GM12872 (cell line): ENCODE results near the gene DDX56.

ENCODE experiments used
- CTCF ChIP-seq: IDR thresholded peaks from 3 replicates; pipeline ENCODE4 v1.5.1; 2011; ENCODE audit warnings: low read depth, mild to moderate bottlenecking, low read length, moderate library complexity; ENCODE audit not compliant: insufficient read depth

The DDX56 gene

GRCh38 chr7:44606341-44607140 lies 32.8 kb upstream of the DDX56 start, which contains the start of gene OGDH:
Gene OGDH (plus strand): TSS chr7:44606627. CDS start chr7:44624344, 17,717 bp downstream.
- no peak for TF ChIP-seq CTCF

- no peak for TF ChIP-seq CTCF
These were observed 31.2 kb upstream of the DDX56 start for GRCh38 chr7:44604941-44605340.

- no peak for TF ChIP-seq CTCF
These were observed 29.5 kb upstream of the DDX56 start for GRCh38 chr7:44603193-44603592.

- no peak for TF ChIP-seq CTCF
These were observed 28.8 kb upstream of the DDX56 start for GRCh38 chr7:44602576-44602910.

- TF ChIP-seq CTCF, result no peak
These were observed 25.5 kb upstream of the DDX56 start for GRCh38 chr7:44599222-44599621.

GRCh38 chr7:44595934-44596635 lies 22.4 kb upstream of the DDX56 start:
- TF ChIP-seq CTCF, result no peak

- no peak for TF ChIP-seq CTCF
These were observed 17.2 kb upstream of the DDX56 start for GRCh38 chr7:44590910-44591309.
